Amniotic epithelial cell (primary cell): Measurements from ENCODE around the gene TPBG.
A peak's percentile ranks its signal among the peaks of the same experiment; 100 is the strongest.
"Not testable (repeated sequence)": the region's sequence is repeated elsewhere in the genome, so short reads cannot be mapped to it uniquely, and the experiment has no call there.

Source experiments
- DNase-seq: peaks from one replicate; pipeline ENCODE4 v3.0.0-alpha.2; 2010; ENCODE audit warnings: low read depth

Gene TPBG

DNA sequence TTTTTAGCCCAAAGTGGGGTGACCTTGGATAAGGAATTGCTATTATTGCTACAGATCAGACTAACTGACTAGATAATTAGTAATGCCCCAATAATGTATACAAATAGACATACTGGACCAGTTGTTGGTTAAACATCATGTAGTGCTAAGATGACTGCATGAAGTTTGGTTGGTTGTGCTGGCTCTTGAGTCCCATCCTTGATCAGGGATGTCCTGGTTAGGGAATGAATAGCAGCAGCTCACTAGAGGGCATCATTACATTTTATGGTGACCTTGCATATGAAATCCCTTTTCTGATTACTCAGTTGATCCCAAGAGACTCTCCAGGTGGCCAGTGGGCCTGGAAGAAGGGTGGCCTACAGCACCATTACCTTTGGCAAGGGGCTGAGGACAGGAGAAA is 10.9 kb downstream of the TPBG start:
- DNase-seq = no peak

DNA sequence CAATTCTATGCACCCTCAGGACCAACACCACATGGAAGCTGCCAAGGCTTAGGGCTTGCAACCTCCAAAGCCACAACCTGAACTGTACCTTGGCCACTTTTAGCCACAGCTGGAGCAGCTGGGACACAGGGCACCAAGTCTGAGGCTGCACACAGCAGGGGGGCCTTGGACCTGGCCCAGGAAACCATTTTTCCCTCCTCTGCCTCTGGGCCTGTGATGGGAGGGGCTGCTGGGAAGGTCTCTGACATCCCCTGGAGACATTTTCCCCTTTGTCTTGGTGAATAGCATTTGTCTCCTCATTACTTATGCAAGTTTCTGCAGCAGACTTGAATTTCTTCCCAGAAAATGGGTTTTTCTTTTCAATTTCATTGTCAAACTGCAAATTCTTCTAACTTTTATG is 13.0 kb downstream of the TPBG start:
- DNase-seq = no peak

DNA sequence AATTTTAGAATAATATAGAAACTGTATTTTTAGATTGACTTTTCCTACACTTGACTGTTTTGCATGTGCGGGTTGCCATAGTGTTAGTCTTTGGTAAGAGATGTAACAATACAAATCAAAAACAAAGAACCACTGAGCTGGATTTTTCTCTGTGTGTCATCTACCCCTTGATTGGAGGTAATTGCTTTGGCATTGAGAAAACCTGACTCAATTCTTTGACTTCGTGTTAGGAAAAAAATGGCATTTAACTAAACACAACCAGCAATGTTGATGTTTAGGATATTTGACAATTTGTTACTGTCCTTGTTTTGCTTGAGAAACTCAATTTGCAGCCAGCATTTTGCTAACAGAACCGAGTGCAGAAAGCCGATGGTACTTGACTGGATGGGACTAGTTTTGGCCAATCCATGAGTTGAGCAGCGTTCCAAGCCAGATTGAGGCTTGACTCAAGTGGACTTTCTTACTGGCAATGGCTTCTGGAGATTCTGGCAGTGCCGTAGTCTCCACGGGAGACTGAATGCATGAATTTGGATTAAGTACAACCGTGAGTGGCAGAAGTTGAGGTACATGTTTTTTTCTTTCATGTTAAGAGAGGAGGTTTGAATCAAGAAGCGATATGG is 17.1 kb downstream of the TPBG start:
- DNase-seq = no peak

DNA sequence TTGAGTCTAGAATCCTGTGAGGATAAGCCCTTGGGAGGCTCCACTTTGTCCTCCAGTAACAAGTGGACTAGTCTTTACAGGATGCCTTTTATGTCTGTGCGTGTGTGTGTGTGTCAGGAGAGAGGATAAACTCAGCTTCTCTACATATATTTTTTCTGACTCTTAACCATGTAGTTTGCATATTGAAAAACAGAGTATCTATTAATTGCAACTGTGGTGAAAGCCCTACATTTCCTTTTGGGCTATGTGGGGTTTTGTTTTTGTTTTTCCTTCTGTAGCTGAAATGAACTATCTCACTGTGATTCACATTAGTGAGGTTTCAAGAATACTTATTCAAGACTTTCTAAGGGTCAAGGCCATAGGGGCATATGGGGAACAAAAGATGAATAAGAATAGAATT is 17.7 kb downstream of the TPBG start:
- no peak for DNase-seq

DNA sequence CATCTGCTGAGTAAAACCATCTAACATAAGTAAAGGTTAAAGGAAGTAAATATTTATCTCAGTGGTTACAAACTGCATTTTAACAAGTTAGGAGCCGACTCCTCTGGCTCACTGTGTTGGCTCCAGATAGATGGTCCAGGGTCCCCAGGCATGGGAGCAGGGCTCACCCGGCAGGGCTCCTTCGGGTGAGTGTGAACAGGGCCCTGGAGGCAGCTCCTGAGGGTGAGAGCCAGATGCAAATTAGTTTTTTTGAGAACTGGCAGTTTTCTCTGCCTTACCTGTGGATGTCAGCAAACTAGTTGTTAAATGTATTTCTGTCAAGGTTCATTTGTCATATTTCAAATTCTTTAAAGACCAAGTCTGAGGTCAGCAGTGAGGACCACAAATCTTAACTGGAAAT is 21.5 kb downstream of the TPBG start:
- DNase-seq = no peak

DNA sequence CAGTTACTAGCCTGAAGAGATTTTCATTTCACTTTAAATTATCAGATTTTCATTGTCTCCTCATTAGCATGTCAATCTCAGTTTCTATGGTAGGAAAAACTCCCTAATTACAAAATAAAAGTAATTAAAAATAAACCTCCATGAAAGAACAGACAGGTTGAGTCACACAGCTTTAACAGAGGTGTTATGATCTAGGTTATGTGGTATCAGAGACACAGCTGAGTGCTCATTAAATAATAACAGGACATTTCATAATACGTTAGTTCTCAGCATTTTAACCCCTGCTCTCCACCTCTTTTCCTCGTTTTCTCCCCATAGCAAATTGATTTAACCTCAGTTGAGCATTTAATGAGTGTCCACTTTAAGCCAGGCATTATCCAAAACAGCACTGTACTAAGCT is 21.9 kb downstream of the TPBG start:
- DNase-seq = no peak

DNA sequence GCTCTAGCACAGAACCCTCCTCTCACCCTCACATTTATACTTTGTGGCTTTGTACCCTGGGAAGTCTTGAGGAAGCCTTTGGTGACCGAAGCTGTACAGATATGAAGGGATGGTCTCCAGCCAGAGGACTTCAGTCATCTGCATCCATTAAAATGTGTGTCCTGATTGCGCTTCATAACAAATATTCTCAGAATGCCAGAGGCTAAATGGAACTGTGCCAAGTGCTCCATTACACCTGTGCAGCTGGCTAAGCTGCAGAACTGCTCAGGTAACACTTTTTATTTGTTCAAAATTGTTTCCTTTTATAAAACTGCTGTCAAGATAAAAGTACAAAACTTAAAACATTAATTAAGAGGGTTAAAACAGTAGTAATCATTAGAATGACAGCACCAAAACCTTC is 22.3 kb downstream of the TPBG start:
- DNase-seq = no peak

DNA sequence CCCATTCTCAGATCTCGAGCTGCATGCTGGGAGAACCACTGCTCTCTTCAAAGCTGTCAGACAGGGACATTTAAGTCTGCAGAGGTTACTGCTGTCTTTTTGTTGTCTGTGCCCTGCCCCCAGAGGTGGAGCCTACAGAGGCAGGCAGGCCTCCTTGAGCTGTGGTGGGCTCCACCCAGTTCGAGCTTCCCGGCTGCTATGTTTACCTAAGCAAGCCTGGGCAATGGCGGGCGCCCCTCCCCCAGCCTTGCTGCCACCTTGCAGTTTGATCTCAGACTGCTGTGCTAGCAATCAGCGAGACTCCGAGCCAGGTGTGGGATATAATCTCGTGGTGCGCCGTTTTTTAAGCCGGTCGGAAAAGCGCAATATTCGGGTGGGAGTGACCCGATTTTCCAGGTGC is 31.2 kb downstream of the TPBG start:
- DNase-seq = not testable (repeated sequence)

DNA sequence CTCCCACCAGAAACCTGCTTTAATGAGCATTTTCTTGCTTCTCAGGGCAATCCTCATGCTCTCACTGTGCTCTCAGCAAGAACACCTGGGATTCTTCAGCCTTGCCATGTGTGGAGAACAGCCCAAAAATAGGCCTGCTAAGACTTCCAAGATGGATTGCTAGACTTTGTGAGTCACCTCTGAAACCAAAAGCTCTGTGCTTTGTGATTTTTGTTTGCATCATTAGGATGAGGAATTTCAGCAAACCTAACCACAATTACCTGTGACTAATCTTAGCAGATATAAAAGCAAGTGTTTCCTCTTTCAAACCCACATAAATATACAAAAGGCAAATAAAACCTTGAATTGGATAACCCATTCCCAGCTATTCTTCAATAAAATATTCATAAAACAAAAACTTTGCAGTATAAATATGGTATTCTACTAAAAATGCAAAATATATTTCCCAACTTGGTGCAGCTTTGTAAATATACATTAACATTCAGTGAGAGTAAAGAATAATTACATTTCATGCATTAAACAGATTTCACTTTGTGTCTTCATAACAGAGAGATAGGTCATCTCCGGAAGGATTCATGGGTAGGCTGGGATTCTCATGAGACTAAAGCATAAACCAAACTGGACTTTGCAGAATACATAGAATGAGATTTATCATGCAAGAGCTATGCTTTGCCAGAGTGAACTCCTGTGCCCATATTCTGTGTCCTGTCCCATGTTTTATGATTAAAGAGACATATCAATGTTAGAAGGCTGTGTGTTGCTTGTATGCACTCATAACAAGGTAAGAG is 33.5 kb downstream of the TPBG start:
- DNase-seq = peak; percentile 96

DNA sequence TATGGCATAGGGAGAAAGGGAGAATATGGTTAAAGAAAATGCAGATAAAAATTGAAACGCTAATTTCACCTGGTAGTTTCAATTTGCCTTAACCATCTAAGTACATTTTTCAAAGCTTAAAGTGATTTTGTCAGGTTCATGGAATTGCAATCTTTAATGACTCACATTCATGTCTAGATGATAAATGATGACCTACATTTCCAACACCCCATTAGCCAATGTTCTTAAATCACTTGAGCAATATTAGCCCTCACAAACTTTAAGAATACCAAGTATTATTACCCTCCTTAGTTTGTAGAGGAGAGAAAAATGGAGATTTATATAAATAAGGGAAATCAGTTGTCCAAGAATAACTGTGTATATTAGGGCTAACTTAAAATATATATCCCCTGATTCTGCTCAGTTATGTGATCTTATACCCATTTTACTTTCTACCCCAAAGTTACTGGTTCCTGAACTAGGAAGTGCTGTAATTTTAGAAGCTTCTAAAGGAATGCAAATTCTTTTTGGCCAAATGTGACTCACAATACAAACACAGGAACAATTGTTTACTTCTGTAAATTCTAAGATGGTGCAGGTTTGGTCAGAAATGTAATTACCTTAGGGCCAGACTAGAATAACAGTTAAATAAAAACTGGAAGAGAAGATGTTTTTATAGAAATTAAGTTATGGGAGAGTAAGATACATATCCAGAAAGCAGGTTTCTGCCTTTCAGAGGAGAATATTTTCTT is 34.5 kb downstream of the TPBG start:
- peak; percentile 89 for DNase-seq

DNA sequence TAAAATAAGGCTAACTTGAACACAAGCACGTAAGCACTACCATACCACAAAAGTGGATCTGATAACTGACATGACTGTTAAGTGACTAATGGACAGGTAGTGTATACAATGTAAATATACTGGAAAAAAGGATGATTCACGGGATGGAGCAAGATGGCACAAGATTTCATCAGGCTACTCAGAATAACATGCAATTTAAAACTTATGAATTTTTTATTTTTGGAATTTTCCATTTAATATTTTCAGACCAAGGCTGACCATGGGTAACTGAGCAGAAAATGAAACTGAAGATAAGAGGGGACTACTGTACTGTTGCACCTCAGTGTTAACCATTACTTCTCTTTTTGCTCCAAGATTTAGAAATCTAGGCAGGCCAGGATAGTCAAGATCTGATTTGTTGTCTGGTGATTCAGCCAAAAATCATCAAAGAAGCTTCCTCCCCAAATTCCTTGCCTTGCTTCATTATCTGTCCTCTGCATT is 45.4 kb downstream of the TPBG start:
- peak; percentile 93 for DNase-seq

DNA sequence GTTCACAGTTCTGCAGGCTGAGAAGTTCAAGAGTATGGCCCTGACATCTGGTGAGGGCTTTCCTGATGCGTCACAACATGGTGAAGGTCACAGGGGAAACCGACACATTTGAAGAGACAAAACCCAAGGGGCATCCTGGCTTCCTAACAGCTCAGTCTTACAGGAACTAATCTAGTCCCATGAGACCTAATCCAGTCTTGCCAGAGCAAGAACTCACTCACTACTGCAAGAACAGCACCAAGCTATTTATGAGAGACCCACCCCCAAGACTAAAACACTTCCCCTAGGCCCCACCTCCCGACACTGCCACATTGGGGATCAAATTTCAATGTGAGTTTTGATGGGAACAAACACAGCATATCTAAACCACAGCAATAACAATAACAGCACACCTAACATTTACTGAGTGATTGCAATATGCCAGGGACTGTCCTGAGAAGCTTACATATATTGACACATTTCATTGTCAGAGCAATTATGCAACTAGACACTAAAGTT is 46.6 kb downstream of the TPBG start:
- DNase-seq = peak; percentile 14

DNA sequence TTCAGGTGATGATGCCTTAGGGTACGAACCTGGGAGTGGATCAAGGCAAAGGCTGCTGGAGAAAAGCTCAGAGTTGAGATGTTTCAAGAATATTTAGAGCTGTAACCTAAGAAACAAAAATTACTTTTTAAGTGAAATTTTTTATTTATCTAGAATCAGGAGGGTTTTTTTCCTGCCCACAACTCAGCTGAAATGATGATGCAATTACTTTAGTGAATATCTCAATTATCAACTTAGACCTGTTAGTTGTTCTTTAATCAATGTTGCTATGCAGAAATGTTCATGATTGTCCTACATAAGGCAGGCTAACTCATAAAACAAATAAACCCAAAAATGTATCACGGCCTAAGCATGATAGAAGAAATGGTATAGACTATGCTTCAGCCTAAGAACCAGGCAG is 50.3 kb downstream of the TPBG start:
- DNase-seq = no peak

DNA sequence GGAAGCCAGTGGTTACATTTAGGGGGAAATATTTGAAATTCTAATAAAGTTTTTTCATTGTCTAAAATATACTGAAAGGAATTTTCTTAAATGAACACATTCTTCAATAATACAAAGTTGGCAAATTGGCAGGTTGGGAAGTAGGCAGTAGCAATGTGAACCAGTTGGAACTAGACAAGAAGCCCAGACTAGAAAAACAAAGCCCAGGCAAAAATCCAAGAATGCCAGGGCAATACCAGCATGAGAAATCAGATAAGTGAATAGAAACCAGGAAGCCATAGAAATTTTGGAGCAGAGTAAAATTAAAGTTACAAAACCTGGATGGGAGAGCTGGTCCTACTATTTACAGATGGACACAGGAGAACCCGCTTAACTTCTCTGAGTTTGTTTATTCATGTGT is 52.2 kb downstream of the TPBG start:
- DNase-seq = no peak

DNA sequence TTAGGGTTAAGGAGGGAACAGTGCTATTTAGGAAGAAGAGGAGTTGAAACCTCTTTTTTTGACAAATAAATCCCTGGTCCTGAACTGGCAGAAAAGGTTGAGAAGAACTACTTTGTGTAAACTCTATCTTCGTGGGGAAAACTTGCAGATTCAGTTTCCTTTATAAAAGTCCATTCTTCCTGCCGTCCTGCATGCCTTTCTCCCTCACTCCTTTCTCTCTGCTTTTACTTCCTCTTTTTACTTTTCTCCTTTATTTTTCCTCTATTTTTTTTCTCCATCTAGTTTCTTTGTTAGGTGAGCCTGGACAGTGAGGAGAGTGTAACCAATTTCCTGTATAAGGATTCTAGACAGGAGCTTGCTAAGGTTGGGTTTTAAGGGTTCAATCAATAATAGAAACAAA is 52.7 kb downstream of the TPBG start:
- no peak for DNase-seq
